Nephron (organoid): Measurements from ENCODE around the gene TRPM8.

Source experiments
- H3K27ac Mint-ChIP-seq, 3 experiments: 2 replicates each; pipeline ENCODE4 v1.8.0; 2020; ENCODE audit warnings: mixed read lengths in 3 of 3, mild to moderate bottlenecking in 2 of 3, moderate library complexity in 1 of 3
- H3K27me3 Mint-ChIP-seq: 2 replicates; pipeline ENCODE4 v1.8.0; 2021; ENCODE audit warnings: low read depth, mild to moderate bottlenecking, moderate library complexity, mixed read lengths
- H3K36me3 Mint-ChIP-seq: 2 replicates; pipeline ENCODE4 v1.8.0; 2020; ENCODE audit warnings: low read depth, mixed read lengths
- H3K4me1 Mint-ChIP-seq: 2 replicates; pipeline ENCODE4 v1.8.0; 2020; ENCODE audit warnings: mixed read lengths
- H3K4me3 Mint-ChIP-seq, 3 experiments: 2 replicates each; pipeline ENCODE4 v1.8.0; 2020; ENCODE audit warnings: mild to moderate bottlenecking in 3 of 3, mixed read lengths in 3 of 3, moderate library complexity in 2 of 3
- H3K9me3 Mint-ChIP-seq: 2 replicates; pipeline ENCODE4 v1.8.0; 2020; ENCODE audit warnings: mixed read lengths
- TF ChIP-seq, protein P1 (sequence below), 3 experiments: fragments of 200-600 bp; sonication (generic); IDR thresholded peaks; one replicate each; pipeline ENCODE4 v1.5.0; 2021; ENCODE audit warnings: antibody characterized with exemption in 3 of 3; ENCODE audit not compliant: unreplicated experiment in 3 of 3

The TRPM8 gene

DNA sequence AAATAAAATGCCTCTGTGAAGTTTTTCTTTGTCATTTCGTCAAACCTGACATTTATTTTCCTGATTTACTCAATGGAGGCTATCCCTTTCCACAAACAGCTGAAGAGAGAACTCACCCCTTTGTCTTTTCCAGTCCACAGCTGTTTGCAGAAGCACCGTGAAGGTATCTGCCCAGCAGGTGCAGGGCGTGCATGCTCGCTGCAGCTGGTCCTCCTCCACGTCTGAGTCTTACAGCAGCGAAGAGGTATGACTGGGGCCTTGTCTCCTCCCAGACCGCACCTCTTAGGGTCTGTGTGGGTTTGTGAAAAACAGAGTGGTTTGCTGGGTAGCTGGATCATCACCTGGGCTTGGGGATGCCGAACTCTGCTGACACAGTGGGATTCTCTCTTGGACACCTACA, 143.1 kb downstream of the TRPM8 start:
- H3K27ac Mint-ChIP-seq = no peak overlapping the region
- peaks cover 8% of the 10 kb centered on the region for H3K4me1 Mint-ChIP-seq
- no peaks in the 10 kb centered on the region for H3K36me3 Mint-ChIP-seq
- H3K4me3 Mint-ChIP-seq = no peak overlapping the region
- no peaks in the 10 kb centered on the region for H3K27me3 Mint-ChIP-seq
- TF ChIP-seq, protein P1, sequence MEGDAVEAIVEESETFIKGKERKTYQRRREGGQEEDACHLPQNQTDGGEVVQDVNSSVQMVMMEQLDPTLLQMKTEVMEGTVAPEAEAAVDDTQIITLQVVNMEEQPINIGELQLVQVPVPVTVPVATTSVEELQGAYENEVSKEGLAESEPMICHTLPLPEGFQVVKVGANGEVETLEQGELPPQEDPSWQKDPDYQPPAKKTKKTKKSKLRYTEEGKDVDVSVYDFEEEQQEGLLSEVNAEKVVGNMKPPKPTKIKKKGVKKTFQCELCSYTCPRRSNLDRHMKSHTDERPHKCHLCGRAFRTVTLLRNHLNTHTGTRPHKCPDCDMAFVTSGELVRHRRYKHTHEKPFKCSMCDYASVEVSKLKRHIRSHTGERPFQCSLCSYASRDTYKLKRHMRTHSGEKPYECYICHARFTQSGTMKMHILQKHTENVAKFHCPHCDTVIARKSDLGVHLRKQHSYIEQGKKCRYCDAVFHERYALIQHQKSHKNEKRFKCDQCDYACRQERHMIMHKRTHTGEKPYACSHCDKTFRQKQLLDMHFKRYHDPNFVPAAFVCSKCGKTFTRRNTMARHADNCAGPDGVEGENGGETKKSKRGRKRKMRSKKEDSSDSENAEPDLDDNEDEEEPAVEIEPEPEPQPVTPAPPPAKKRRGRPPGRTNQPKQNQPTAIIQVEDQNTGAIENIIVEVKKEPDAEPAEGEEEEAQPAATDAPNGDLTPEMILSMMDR (IDR thresholded peaks at IDR 0.05; ENCODE audit: unreplicated experiment in 3 of 3) = no peak
- H3K9me3 Mint-ChIP-seq = peaks cover 3% of the 10 kb centered on the region

- Mint-ChIP-seq H3K9me3 (peaks cover 2% of the 10 kb centered on the region), H3K4me3 (no peak overlapping the region), H3K36me3 (no peaks in the 10 kb centered on the region), H3K27me3 (no peaks in the 10 kb centered on the region), H3K4me1 (peaks cover 8% of the 10 kb centered on the region), H3K27ac (no peak overlapping the region)
- TF ChIP-seq, protein P1 (IDR thresholded peaks at IDR 0.05; ENCODE audit: unreplicated experiment in 3 of 3) = no peak
Measured at GRCh38 chr2:234061624-234062257, 144.6 kb downstream of the TRPM8 start.

GRCh38 chr2:234066587-234066986, 149.4 kb downstream of the TRPM8 start:
- no peak overlapping the region for H3K27ac Mint-ChIP-seq
- TF ChIP-seq, protein P1 (IDR thresholded peaks at IDR 0.05; ENCODE audit: unreplicated experiment in 3 of 3) = no peak
- H3K27me3 Mint-ChIP-seq = no peaks in the 10 kb centered on the region
- no peaks in the 10 kb centered on the region for H3K36me3 Mint-ChIP-seq
- H3K9me3 Mint-ChIP-seq = peaks cover 12% of the 10 kb centered on the region
- H3K4me1 Mint-ChIP-seq = no peaks in the 10 kb centered on the region
- no peak overlapping the region for H3K4me3 Mint-ChIP-seq
